NCI-H510A treated with DMSO at 0.1 percent for 48 hours (cell line): ENCODE results near the gene PXK.

Experiments used
- DNase-seq: peaks from one replicate; lab custom pipeline; 2025; lab: John Stamatoyannopoulos, UW

Gene PXK

DNA sequence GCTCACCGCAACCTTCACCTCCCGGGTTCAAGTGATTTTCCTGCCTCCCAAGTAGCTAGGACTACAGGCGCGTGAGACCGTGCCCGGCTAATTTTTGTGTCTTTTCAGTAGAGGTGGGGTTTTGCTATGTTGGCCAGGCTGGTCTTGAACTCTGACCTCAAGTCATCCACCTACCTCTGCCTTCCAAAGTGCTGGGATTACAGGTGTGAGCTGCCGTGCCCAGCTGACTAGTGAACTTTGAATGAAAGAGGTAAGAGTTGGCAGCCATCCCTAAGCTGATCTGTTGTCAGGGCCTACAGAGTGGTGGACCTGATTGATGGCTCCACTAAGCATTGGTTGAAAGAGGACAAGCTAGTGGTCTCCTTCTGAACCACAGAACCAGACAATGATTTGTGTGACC lies 15.3 kb downstream of the PXK start:
- DNase-seq: no peak

DNA sequence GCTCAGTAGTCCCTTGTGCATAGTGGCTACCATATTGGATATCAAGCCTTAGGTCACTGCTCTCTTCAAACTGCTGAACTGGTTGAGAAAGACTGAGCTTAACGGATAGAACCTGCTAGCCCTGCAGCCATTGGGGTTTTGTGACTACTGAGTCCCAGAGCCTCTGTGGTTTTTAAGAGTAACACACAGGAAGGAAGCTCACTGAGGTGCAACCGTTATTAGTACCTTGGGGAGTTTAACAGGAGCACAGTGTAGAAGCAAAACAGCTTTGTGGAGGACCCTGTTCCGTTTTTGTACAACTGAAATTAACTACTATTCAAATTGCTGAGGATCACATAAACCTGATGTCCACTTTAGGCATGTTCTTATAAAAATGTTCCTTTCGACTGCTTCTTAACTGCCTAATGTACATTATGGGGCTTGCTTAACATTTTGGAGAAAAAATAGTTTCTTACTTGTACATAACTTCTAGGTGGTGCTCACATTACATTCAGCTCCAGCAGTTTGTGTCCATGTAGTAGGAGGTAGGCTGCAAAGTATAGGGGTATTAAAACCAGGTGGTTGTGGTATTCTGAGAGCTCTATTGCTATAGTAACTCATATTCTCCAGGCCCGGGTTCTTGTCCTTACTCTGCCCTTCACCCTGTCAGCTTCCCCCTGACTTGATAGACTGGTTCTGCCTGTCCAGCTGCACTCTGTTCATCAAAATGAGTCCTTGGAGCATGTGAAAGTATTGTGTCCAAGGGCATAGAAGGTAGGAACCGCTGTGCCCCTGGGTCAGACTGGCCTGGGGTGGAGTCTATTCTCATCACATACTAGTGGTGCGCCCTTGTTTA lies 17.3 kb downstream of the PXK start:
- peak; percentile 38 for DNase-seq

DNA sequence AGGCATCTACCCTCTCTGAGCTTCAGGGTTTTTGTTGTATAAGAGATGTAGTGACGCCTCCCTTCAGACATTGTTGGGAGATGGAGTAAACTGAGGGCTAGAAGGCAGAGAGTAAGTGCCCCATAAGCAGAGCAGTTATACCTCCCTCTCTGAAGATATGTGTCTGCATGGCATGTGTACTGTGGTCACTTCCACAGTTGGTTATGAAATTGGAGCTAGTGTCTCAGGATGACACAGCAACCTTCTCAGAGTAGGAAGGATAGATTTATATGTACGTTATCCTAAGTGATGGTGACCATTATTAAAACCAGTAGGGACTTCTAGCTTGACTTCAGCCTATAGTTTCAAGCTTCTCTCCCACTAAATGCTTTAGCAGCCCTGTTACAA lies 17.9 kb downstream of the PXK start:
- no peak for DNase-seq

DNA sequence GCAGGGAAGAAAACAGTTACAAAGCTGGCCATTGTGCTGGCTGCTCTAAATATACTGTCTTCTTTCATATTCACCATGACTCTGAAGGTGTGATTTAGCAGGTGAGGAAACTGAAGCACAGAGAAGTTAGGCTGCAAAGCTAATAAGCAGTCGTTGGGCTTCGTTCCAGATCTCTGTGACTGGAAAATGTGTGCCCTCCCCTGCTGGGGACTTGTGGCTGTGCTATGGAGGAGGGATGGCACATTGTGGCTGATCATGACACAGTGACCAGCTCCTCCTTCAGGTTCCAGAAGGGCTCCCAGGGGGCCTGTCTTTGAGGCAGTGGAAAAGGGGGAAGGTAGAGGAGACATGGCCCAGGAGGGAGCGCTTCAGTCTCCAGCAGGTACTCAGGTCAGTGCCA lies 19.2 kb downstream of the PXK start:
- DNase-seq: no peak

DNA sequence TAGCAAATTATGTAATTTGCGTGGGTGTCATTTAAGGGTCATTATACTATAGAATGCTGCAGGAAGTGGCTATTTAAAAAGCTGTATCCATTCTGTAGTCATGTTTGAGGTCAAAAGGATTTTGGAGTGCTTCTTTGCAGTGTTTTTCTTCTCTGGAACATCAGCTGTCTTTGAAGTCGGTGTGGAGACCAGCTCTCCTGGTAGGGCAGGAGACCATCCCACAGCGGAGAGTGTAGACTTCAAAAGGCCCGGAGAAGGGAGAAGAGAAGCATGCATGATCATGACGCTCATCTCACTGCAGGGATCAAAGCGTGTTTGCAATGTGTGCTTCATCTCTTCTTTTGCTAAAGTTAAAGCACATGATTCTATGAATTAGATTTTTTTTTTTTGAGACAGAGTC lies 19.9 kb downstream of the PXK start:
- DNase-seq: no peak

DNA sequence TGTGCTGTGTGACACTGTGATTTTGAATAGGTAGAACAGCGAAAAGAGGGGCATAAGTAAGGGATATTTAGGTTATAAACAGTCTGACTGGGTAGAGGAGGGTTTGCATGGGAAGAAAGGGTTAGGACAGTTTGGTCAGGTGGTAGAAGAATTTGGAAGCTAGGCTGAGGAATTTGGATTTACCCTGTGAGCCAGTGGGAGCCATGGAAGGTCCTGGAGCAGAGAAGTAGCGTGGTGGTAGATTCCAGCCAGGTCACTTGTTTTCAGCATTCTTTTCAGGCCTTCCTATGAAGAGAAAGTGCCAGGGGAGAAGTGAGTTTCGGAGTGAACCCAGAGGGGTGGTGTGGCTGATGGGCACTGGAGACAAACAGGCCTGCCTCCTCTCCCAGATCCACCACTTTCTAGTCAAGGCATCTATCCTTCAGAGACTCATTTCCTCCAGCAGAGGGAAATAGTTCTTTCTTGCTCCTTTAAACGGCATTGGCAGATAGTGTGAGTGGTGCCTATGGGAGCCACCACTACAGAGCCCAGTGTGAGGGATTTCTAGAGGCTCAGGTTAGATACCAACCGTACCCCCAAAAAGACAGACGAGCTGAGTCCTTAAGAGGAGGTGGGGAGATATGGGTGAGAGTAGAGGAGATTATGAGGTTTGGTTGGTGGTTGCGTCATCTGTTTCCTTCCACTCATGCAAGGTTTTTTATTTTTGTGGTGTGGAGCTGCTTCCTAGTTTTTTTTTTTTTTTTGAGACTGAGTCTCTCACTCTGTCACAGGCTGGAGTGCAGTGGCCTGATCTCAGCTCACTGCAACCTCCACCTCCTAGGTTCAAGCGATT lies 21.2 kb downstream of the PXK start:
- DNase-seq: no peak

DNA sequence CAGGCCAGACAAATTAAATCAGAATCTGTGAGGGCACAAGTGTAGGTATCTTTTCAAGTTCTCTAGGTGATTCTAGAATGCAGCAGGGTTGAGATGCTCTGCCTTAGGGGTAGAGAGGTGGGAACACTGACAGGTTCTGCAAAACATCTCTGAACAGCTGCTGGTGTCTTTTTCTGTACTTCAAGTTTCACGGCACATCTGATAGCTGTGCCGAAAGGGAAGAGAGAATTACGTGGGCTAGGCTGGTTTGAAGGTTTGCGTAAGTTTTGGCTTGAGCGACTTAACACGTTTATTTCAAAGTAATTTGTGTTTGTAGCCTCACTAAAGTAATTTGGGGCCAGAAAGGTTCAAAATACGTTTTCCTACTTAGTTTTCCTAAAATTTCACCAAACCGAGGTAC lies 22.5 kb downstream of the PXK start:
- no peak for DNase-seq

DNA sequence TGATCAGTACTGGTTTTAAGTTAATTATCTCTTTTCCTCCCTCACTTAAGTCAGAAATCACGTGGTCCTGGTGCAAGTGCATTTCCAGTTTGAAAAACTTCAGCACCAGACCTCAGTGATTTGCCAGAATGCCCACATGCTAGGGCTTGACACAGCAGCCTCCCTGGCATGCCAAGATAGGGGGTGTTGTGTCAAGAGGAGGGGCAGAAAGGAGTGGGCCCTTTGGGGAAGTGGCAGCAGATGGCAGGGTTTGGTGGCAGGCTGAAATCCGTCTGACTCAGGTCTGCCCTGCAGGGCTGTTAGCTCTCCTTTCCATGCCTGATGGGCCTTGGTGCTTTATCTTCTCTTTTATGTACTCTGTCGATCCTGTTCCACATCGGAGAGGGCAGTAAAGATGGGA lies 23.4 kb downstream of the PXK start:
- no peak for DNase-seq

DNA sequence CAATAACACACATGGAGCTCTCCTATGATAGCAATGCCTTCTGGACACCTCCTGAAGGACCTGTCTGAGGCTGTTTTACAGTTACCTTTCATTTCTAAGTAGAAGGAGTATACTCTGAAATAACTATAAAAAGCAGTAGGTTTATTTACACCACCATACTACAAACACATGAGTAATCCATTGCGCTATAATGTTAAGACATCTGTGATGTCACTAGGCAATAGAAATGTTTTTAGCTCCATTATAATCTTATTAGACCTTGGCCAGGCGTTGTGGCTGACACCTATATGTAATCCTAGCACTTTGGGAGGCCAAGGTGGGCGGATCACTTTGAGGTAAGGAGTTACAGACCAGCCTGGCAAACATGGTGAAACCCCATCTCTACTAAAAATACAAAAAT lies 24.7 kb downstream of the PXK start:
- no peak for DNase-seq

DNA sequence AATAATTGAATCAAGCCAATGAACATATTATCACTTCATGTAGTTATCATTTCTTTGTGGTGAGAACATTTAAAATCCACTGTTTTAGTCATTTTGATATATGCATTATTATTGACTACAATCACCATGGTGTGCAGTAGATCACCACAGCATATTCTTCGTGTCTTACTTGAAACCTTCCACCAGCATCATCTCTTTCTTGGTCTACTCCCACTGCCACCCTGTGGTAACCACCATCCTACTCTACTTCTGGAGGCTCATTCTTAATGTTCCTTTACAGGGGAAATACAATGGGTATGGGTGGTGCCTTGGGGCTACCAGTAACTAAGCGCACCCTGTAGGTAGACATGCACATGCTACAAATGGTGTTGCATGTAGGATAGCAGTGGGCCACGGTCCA lies 25.4 kb downstream of the PXK start:
- DNase-seq: no peak

DNA sequence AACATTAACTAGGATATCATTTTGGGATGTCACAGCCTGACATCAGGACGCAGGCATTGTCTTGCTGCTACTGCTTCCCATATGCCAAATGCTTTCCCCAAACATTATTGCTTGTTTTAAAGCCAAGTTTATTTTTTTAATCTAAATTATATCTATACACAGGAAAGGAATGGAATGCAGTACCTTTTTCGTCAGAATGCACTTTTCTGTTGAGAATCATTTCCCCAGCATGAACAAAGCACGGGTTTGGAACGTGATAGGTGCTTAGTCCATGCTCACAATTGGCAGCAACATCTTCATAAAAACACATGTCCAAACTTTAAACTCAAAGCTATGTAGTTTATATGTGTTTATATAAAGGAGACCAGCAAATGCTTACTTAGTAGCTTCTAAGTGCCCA lies 26.1 kb downstream of the PXK start:
- DNase-seq: no peak

DNA sequence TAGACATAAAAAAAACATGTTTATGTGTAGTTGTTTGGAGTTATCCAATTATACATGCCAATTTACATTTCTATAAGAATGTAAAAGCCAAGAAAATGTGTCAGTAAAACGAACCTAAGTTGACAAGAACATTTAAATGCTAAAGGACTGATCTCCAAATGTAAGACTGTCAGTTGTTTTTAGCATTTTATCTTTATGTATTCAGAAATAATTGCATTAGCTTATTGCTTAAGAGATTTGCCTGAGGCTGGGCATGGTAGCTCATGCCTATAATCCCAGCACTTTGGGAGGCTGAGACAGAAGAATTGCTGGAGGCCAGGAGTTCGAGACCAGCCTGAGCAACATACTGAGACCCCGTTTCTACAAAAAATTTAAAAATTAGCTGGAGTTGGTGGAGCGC lies 26.9 kb downstream of the PXK start:
- DNase-seq: no peak

DNA sequence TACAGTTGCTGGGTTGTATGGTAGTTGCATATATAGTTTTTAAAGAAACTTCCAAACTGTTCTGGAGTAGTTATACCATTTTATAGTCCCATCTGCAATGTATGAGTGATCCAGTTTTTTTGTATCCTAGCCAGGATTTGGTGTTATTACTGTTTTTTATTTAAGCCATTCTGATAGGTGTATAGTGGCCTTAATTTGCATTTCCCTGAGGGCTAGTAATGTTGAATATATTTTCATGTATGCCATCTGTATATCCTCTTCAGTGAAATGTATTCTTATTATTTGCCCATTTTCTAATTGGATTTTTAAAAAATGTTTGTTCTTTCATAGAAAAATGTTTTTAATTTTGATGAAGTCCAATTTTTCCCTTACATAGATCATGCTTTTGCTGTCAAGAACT lies 29.2 kb downstream of the PXK start:
- no peak for DNase-seq

DNA sequence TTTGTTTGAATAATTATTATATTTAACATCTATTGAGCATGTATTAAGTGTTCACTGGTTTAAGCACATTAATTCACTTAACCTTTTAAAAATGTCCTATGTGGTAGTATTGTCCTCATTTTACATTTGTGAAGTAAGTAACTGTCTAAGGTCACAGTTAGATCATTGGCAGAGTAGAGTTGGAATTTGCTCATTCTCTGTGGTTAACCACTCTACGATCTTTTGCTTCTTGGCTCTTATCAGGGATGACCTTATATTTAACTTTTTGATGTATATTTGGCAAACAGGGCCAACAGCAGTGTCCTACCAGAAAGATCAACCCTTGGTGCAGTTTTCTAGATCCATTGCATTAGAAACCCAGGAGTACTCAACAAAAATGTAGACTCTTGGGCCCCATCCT lies 34.0 kb downstream of the PXK start:
- no peak for DNase-seq

DNA sequence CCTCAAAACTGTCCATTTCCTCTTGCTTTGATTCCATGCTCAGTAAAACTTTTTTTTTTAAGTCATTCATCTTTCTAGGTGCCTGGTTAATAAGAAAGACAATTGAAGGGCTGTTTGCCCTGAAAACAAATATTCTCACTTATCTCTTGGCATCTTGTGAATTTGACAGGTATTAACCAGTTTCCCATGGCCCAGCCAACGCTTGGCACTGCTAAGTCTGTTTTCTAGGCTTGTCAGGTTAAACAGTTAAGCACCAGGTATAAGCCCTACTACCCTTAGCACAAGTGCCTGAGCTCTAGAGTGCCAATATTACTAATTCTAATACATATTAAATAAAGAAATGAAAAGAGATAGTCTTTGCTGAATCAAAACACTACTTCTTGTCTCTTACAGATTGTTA lies 36.3 kb downstream of the PXK start:
- no peak for DNase-seq

DNA sequence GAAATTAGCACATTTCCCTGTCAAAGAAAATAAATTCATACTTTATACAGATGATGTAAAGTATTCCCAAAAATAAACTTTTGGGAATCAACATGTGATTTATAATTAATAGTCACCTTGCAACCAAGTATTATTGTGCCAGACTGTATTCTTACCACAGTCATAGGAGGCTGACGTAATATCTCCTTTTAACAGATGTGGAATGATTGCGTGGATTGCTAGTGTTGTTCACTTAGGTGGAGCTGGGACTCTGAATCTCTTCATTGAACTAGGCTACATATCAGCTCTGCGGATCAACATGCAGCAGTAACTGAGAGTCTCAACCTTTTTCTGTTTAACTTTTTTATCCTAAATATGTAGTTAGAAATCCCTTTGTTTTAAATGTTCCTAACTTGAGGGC lies 37.2 kb downstream of the PXK start:
- DNase-seq: no peak

DNA sequence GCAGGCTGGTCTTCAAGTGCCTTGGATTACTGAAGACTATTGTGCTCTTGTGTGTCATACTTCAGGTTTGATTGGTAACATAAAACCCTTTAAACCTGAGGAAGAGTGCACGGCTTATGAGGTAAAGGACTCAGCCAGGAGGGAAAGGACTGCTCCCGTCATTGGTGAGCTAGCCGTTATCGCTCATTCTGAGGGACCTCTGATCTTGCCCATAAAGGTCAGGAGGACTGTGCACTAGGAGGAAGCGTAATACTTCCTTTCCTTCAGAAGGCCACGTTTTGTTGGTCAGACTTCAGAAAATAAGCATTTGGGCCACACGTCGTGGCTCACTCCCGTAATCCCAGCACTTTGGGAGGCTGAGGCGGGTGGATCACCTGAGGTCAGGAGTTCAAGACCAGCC lies 37.7 kb downstream of the PXK start:
- no peak for DNase-seq

DNA sequence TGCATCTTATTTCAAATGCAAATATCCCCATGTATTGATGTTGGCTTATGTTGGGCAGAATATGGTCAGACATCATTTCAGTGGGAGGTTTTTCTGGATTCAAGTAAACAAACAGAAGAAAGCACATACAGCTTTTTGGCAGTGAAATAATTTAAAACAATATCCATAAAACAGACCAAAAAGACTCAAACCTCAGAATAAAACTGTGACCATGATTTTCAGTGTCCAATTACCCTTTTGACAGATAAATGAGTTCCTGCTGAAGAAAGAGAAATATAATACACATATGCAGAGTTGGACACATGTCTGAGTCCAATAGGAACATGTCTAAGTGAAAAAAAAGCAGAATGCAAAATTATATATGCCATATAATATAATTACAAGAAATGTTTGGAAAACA lies 39.1 kb downstream of the PXK start:
- DNase-seq: no peak

DNA sequence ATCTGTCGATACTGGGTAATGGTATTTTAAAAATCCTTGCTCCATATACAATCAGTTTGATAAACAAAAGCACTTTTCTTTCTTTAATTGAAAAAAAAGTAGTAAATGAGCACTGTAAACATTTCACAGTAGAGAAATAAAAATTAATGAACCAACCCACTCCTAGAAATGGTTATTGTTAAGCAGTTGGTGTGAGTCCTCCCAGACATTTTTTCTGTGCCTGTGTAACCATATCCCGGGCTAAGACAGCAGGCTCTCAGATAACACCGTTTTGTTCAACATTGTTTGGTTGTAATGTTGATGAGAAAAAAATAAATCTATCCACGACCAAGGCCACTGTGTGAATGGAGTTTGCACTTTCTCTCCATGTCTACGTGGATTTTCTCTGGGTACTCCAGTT lies 42.6 kb downstream of the PXK start:
- DNase-seq: no peak

DNA sequence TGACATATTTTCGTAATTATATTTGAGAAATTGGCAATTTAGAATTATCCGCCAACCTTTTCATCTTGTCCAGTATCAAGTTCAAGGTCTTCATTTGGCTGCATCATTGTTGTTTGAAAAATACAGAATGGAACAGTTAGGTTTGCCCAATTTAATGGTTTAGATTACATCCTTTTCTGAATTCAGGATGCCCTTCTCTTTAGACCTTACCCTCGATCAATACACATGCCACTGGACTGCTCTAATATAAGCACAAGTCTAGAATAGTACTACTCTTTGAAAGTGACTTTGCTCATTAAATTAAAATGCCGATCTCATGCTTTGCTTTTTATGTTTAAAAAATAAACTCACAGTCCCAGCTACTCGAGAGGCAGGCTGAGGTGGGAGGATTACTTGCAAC lies 44.5 kb downstream of the PXK start:
- DNase-seq: no peak

DNA sequence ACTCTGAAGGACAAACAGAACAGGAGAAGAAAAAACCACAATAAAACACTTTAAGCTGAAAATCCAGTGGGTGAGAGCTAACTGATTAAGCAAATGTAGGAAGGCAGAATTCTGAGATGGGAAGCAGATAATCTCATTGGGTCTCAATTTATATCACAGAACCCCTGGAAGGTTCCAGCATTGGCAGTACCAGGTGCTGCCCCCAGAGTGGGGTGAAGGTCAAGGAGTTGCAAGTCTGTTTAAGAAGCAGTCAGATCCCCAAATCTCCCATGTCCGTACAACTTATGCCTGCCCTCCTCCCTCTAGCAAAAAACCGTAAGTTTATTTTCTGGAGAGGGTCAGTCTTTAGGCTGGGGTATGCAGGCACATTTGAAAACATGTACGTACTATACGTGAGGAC lies 45.1 kb downstream of the PXK start:
- DNase-seq: no peak

DNA sequence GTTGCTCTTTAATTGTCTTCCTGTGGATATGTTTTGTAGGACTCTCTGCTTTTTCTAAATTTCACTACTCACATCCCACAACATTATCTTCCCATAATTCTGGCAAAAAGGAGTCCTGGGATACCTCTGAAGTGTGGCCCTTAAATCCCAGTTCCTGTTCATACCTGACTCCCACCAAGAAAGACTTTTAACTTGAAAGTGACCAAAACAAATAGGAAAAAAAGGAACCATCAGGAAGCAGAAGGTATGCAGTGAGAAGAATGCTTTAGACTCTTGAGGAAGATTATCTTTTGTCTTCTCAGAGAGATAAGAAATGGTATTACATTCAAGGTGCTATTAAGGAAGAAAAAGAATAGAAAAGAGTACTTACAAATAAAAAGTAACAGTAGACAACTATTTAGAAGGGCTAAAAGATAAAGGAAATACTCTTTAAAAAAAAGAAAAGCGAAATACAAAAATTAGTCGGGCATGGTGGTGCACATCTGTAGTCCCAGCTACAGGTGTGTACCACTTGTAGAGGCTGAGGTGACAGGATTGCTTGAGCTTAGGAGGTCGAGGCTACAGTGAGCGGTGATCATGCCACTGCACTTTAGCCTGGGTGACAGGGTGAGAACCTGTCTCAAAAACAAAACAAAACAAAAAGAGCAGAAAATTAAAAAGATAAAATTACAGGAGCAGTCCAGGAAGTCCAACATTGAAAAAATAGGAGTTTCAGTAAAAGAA lies 46.8 kb downstream of the PXK start:
- DNase-seq: no peak

DNA sequence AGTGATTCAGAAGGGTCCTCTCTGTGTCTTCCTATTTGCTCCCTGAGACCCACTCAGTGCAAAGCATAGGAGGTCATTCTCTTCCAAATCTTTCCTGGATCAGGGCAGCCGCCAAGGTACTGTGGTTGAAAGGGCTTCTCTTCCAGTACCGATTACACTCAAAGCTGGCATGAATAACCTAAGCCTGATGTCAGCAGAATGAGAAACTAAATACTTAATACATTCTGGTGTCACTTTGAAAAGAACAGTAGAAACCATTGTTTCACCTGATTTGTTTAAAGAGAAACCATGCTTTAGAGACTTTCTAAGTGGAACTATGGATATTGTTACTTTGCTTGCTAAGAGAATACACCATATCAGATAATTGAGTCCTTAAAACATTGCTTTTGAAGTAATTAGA lies 50.8 kb downstream of the PXK start:
- no peak for DNase-seq
